ENCODE results near the gene XRCC5. TPM values are rescaled to one million over a fixed set of nuclear protein-coding genes. Genes with fewer than 3 reads are reported as not detected.

Gene XRCC5
- total and polyA plus RNA-seq, 10 of the 15 experiments (the other 5 are each of a cell fraction or from before 2014, with no cell fraction given) = 259 to 815 (median 530) TPM

- TF ChIP-seq, protein P1, sequence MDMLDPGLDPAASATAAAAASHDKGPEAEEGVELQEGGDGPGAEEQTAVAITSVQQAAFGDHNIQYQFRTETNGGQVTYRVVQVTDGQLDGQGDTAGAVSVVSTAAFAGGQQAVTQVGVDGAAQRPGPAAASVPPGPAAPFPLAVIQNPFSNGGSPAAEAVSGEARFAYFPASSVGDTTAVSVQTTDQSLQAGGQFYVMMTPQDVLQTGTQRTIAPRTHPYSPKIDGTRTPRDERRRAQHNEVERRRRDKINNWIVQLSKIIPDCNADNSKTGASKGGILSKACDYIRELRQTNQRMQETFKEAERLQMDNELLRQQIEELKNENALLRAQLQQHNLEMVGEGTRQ (IDR thresholded peaks at IDR 0.05; ENCODE audit: borderline replicate concordance, low read depth, low read length) = no peak
- TF ChIP-seq NR2C2 (IDR thresholded peaks at IDR 0.05; ENCODE audit: borderline replicate concordance, control insufficient read depth, insufficient read length, low read depth) (no peak), HDGF (IDR thresholded peaks at IDR 0.05) (peak; percentile 90; the same call in 1 of the 2 replicates), NR2C1 (IDR thresholded peaks at IDR 0.05) (no peak), BCL11A (IDR thresholded peaks at IDR 0.05; ENCODE audit: low read depth, low read length) (no peak), CTCF (IDR thresholded peaks at IDR 0.05 in 2 of 3, conservative IDR thresholded peaks at IDR 0.05 in 1 of 3; ENCODE audit: control insufficient read depth in 2 of 3, extremely low read depth in 1 of 3, insufficient read depth in 1 of 3, low read depth in 3 of 3, low read length in 3 of 3) (no peak), TAF1 (IDR thresholded peaks at IDR 0.05; ENCODE audit: borderline replicate concordance, low read depth, low read length) (peak; percentile 93), NRF1 (conservative IDR thresholded peaks at IDR 0.05; ENCODE audit: low read depth, low read length) (peak; percentile 100), HDAC2 (IDR thresholded peaks at IDR 0.05) (no peak), CREM (IDR thresholded peaks at IDR 0.05; ENCODE audit: low read depth) (peak; percentile 53; the same call in 1 of the 2 replicates), POLR2AphosphoS5 (IDR thresholded peaks at IDR 0.05; ENCODE audit: low read length) (peak; percentile 96), ZBTB40 (IDR thresholded peaks at IDR 0.05; ENCODE audit: borderline replicate concordance) (peak; percentile 92), NFYA (IDR thresholded peaks at IDR 0.05; ENCODE audit: borderline replicate concordance, low read depth, low read length) (no peak), RAD21 (IDR thresholded peaks at IDR 0.05; ENCODE audit: insufficient read depth, low read depth, low read length) (no peak), YBX1 (IDR thresholded peaks at IDR 0.05) (no peak), TCF12 (IDR thresholded peaks at IDR 0.05; ENCODE audit: low read depth, low read length) (peak; percentile 9; the same call in 1 of the 2 replicates), IRF4 (IDR thresholded peaks at IDR 0.05; ENCODE audit: low read depth, low read length) (0 out of 2 replicates have a peak, but pooled peaks have one; percentile 47), BHLHE40 (IDR thresholded peaks at IDR 0.05; ENCODE audit: borderline replicate concordance in 1 of 2, low read depth in 2 of 2, low read length in 1 of 2) (peak in 1 of 2 experiments; percentile 57; a peak in 2 of 4 replicates)
- TF ChIP-seq, protein P2, sequence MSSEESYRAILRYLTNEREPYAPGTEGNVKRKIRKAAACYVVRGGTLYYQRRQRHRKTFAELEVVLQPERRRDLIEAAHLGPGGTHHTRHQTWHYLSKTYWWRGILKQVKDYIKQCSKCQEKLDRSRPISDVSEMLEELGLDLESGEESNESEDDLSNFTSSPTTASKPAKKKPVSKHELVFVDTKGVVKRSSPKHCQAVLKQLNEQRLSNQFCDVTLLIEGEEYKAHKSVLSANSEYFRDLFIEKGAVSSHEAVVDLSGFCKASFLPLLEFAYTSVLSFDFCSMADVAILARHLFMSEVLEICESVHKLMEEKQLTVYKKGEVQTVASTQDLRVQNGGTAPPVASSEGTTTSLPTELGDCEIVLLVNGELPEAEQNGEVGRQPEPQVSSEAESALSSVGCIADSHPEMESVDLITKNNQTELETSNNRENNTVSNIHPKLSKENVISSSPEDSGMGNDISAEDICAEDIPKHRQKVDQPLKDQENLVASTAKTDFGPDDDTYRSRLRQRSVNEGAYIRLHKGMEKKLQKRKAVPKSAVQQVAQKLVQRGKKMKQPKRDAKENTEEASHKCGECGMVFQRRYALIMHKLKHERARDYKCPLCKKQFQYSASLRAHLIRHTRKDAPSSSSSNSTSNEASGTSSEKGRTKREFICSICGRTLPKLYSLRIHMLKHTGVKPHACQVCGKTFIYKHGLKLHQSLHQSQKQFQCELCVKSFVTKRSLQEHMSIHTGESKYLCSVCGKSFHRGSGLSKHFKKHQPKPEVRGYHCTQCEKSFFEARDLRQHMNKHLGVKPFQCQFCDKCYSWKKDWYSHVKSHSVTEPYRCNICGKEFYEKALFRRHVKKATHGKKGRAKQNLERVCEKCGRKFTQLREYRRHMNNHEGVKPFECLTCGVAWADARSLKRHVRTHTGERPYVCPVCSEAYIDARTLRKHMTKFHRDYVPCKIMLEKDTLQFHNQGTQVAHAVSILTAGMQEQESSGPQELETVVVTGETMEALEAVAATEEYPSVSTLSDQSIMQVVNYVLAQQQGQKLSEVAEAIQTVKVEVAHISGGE (CRISPR knock-in tag; IDR thresholded peaks at IDR 0.05) = no peak
These were observed at the start of gene XRCC5 (continued) for GRCh38 chr2:216108967-216109921.

Data from GM12878 (cell line).